Heart right ventricle (tissue), 16 donors: ENCODE data around the gene YPEL2. TPM values are rescaled to one million over a fixed set of nuclear protein-coding genes. Genes with fewer than 3 reads are reported as not detected.

Experiments used
- ATAC-seq, 8 donors: fragments of 200-7000 bp; cut with Tn5 transposase; one replicate each; pipeline ENCODE4 v1.9.1; 2020; ENCODE audit warnings: mild to moderate bottlenecking in 8 of 8, moderate library complexity in 8 of 8, moderate number of reproducible peaks in 1 of 8
- DNase-seq, 2 donors: peaks; one replicate each; pipeline ENCODE4 v3.0.0-alpha.2; 2020
- H3K27ac ChIP-seq, 10 donors: fragments of 200-600 bp; sonication (generic) in 2 of 10; one replicate each; pipeline versions ENCODE4 v1.5.0 to v1.8.0; 2020 to 2022; ENCODE audit warnings: mild to moderate bottlenecking in 3 of 10
- H3K27me3 ChIP-seq, 7 donors: fragments of 200-600 bp; one replicate each; pipeline ENCODE4 v1.8.0; 2021 to 2022; ENCODE audit warnings: mild to moderate bottlenecking in 2 of 7
- H3K36me3 ChIP-seq, 9 donors: fragments of 200-600 bp; sonication (generic) in 1 of 9; one replicate each; pipeline versions ENCODE4 v1.5.0 to v1.8.0; 2020 to 2022; ENCODE audit warnings: mild to moderate bottlenecking in 2 of 9
- H3K4me1 ChIP-seq, 9 donors: fragments of 200-600 bp; sonication (generic) in 1 of 9; one replicate each; pipeline versions ENCODE4 v1.5.0 to v1.8.0; 2020 to 2022; ENCODE audit warnings: mild to moderate bottlenecking in 4 of 9
- H3K4me3 ChIP-seq, 10 donors: fragments of 200-600 bp; sonication (generic) in 2 of 10; one replicate each; pipeline versions ENCODE4 v1.5.0 to v1.8.0; 2020 to 2022; ENCODE audit warnings: mild to moderate bottlenecking in 7 of 10, moderate library complexity in 2 of 10
- H3K9me3 ChIP-seq, 11 donors: fragments of 200-600 bp in 10 of 11; sonication (generic) in 2 of 11; one replicate each; pipeline versions ENCODE4 v1.5.0 to v1.8.0; 2013 to 2022; ENCODE audit warnings: mild to moderate bottlenecking in 2 of 11, control low read depth in 1 of 11, moderate library complexity in 1 of 11
- CTCF ChIP-seq, 9 donors: fragments of 200-600 bp; sonication (generic) in 2 of 9; IDR thresholded peaks; one replicate each; pipeline versions ENCODE4 v1.5.0 to v1.8.0; 2021 to 2022; ENCODE audit warnings: antibody characterized with exemption in 9 of 9, mild to moderate bottlenecking in 5 of 9, moderate library complexity in 1 of 9
- WGBS, 2 donors: extraction: QIAGEN DNeasy Blood & Tissue Kit; methylation state at CpG; one replicate each; pipeline ENCODE4 v1.1.7; 2013; ENCODE audit warnings: inconsistent platforms in 1 of 2; 5-methylcytosine and 5-hydroxymethylcytosine counted together
- intact Hi-C, 10 donors: fragments of 100-400 bp; cut with DNase I; formaldehyde crosslinking; loops; one replicate each; pipeline versions ENCODE4 v1.11.1 to v1.14.2; 2022
- polyA plus RNA-seq, 2 donors: library from polyadenylated mRNA; stranded (reverse); fragments of 200-250 nt; gene quantifications; one replicate each; pipeline ENCODE4 v1.2.3, GENCODE V29; 2013
- total RNA-seq, 10 donors: library from RNA; stranded (reverse); fragmentation: NEBNext Ultra II Directional in 3 of 10; extraction: Animal tissue kit (Norgen Biotek cat#: 25700) in 3 of 10; gene quantifications; one replicate each; pipeline versions ENCODE4 v1.2.1 to v1.2.4, GENCODE V29; 2021 to 2023
- donor health status: Arrhythmogenic right ventricular cardiomyopathy.
- donor health status: ischemic (EF 13 %, LVEDD 7.1; RV severe dilation, severe dysfunction).
- donor health status: healthy with polysubstance abuse.
- donor health status: DM: no; HTN: yes; CAD: no.
- donor health status: DM: no; HTN: no; CAD: no.
- donor health status: ischemic (EF 25% LVEDD 6.9; RV normal size, moderate dysfunction).
- donor health status: ischemic (EF 25% LVEDD 5.7; RV mildly dilated, moderate dysfunction).
- donor health status: healthy.
- donor health status: DM: yes; HTN: yes; CAD: no.
- donor health status: Ischemic cardiomyopathy.
- donor health status: ischemic (EF 35%, LVEDD 5.7; RV mildly dilated, moderate dysfunction).
- donor health status: nonischemic (EF 11% LVEDD 7.7; RV severe dilation, severe dysfunction).
- donor health status: DM: yes; HTN: yes; CAD: no.
- donor health status: PGD.
- donor health status: ischemic (EF 29% LVEDD 5.4; RV normal size, mild dysfunction).
- donor health status: nonischemic (EF 23%, LVEDD 6.1; RV moderate dilation, normal function).

Gene YPEL2
- total and polyA plus RNA-seq, 12 donors, result 5.0 to 57.1 (median 36.5) TPM

- Histone ChIP-seq H3K27me3 (no peaks in the 10 kb centered on the region), H3K4me3 (no peak overlapping the region), H3K36me3 (peaks cover 0 to 10% (median 0%) of the 10 kb centered on the region in 9 donors), H3K27ac (peak overlapping the region in 1 of 10 donors; percentile 9), H3K4me1 (peaks cover 27 to 97% (median 88%) of the 10 kb centered on the region in 9 donors), H3K9me3 (no peaks in the 10 kb centered on the region)
- DNase-seq (no peak), ATAC-seq (no peak)
- no peak for TF ChIP-seq CTCF (IDR thresholded peaks at IDR 0.05)
- intact Hi-C loops, result no loop called here
- 71 to 78% methylated on average over 7 of the region's 7 CpGs for WGBS, 2 donors
These were observed 14.0 kb downstream of the YPEL2 start for GRCh38 chr17:59345476-59345875.

GRCh38 chr17:59346341-59346740 lies 14.9 kb downstream of the YPEL2 start:
- DNase-seq, result no peak
- H3K9me3 ChIP-seq, result no peaks in the 10 kb centered on the region
- ATAC-seq, result no peak
- no peak for TF ChIP-seq CTCF (IDR thresholded peaks at IDR 0.05)
- intact Hi-C loops, result no loop called here
- no peaks in the 10 kb centered on the region for H3K27me3 ChIP-seq
- H3K4me1 ChIP-seq, result peaks cover 30 to 97% (median 89%) of the 10 kb centered on the region in 9 donors
- peak overlapping the region in 1 of 10 donors; percentile 9 for H3K27ac ChIP-seq
- H3K4me3 ChIP-seq, result no peak overlapping the region
- peaks cover 0 to 10% (median 0%) of the 10 kb centered on the region in 9 donors for H3K36me3 ChIP-seq
- 88 to 93% methylated on average over 4 of the region's 4 CpGs for WGBS, 2 donors

- peaks cover 0 to 10% (median 0%) of the 10 kb centered on the region in 9 donors for H3K36me3 ChIP-seq
- H3K4me1 ChIP-seq, result peaks cover 27 to 97% (median 89%) of the 10 kb centered on the region in 9 donors
- DNase-seq, result no peak
- WGBS, 2 donors, result 95 to 99% methylated on average over 6 of the region's 6 CpGs
- no peaks in the 10 kb centered on the region for H3K9me3 ChIP-seq
- no peak for TF ChIP-seq CTCF (IDR thresholded peaks at IDR 0.05)
- intact Hi-C loops, result no loop called here
- no peaks in the 10 kb centered on the region for H3K27me3 ChIP-seq
- peak in 1 of 8 donors; percentile 10 for ATAC-seq
- no peak overlapping the region for H3K4me3 ChIP-seq
- peak overlapping the region in 1 of 10 donors; percentile 6 for H3K27ac ChIP-seq
These were observed 15.5 kb downstream of the YPEL2 start for GRCh38 chr17:59346876-59347407.

GRCh38 chr17:59347975-59348391 lies 16.5 kb downstream of the YPEL2 start:
- H3K27ac ChIP-seq, result peak overlapping the region in 1 of 10 donors; percentile 30
- 56 to 69% methylated on average over 7 of the region's 7 CpGs for WGBS, 2 donors
- no peaks in the 10 kb centered on the region for H3K27me3 ChIP-seq
- H3K4me1 ChIP-seq, result peaks cover 24 to 97% (median 86%) of the 10 kb centered on the region in 9 donors
- no peak for ATAC-seq
- H3K4me3 ChIP-seq, result no peak overlapping the region
- no peak for DNase-seq
- TF ChIP-seq CTCF (IDR thresholded peaks at IDR 0.05), result no peak
- intact Hi-C loops, result no loop called here
- peaks cover 0 to 10% (median 0%) of the 10 kb centered on the region in 9 donors for H3K36me3 ChIP-seq
- no peaks in the 10 kb centered on the region for H3K9me3 ChIP-seq
